ENCODE results near the gene PARD6G. TPM values are rescaled to one million over a fixed set of nuclear protein-coding genes. Genes with fewer than 3 reads are reported as not detected.

PARD6G gene
- total and polyA plus RNA-seq, 9 of the 15 experiments (the other 6 are each of a cell fraction or from before 2014, with no cell fraction given) = 0.03 to 1.2 (median 0.26) TPM

DNA sequence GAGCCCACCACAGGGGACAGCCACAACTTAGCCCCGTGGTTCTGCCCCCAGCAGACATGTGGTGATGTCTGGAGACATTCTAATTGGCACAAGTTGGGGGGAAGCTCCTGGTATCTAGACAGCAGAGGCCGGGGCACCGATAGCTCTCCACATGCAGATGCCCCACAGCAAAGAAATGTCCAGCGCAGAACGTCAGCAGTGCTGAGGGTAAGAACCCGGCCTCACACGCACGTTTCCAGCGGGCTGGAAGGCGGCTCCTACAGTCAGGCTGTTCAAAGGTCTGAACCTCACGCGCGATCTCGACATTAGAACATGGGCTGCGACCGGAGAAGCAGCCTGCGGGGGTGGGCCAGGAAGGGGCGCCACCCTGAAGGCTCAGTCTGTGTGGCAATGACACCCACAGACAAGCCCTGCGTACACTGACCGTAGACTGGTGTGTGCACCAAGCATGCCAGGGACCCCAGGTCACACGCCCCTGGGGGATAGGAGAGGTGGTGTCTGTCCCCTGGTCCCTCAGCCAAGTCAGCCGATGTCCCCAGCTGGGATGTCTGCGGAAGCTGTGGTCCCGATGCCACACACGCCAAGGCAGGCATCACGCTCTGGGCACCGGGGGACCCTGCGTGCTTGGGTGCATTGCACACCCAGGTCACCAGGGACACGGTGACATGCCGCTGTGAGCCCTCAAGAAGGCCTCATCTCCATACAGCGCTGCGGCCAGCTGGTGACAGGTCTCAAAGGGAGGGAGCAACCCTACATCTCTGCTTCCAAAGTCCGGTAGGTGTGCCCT is 66.3 kb downstream of the PARD6G start (continued):
- TF ChIP-seq, protein P1, sequence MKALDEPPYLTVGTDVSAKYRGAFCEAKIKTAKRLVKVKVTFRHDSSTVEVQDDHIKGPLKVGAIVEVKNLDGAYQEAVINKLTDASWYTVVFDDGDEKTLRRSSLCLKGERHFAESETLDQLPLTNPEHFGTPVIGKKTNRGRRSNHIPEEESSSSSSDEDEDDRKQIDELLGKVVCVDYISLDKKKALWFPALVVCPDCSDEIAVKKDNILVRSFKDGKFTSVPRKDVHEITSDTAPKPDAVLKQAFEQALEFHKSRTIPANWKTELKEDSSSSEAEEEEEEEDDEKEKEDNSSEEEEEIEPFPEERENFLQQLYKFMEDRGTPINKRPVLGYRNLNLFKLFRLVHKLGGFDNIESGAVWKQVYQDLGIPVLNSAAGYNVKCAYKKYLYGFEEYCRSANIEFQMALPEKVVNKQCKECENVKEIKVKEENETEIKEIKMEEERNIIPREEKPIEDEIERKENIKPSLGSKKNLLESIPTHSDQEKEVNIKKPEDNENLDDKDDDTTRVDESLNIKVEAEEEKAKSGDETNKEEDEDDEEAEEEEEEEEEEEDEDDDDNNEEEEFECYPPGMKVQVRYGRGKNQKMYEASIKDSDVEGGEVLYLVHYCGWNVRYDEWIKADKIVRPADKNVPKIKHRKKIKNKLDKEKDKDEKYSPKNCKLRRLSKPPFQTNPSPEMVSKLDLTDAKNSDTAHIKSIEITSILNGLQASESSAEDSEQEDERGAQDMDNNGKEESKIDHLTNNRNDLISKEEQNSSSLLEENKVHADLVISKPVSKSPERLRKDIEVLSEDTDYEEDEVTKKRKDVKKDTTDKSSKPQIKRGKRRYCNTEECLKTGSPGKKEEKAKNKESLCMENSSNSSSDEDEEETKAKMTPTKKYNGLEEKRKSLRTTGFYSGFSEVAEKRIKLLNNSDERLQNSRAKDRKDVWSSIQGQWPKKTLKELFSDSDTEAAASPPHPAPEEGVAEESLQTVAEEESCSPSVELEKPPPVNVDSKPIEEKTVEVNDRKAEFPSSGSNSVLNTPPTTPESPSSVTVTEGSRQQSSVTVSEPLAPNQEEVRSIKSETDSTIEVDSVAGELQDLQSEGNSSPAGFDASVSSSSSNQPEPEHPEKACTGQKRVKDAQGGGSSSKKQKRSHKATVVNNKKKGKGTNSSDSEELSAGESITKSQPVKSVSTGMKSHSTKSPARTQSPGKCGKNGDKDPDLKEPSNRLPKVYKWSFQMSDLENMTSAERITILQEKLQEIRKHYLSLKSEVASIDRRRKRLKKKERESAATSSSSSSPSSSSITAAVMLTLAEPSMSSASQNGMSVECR (CRISPR knock-in tag; IDR thresholded peaks at IDR 0.05) = no peak
- TF ChIP-seq CBFB (CRISPR knock-in tag; IDR thresholded peaks at IDR 0.05) = no peak
- TF ChIP-seq DIDO1 (tag; IDR thresholded peaks at IDR 0.05; ENCODE audit: low read depth) = no peak
- no peak for TF ChIP-seq NCOA1 (IDR thresholded peaks at IDR 0.05; ENCODE audit: low read depth)
- TF ChIP-seq ZNF57 (CRISPR knock-in tag; IDR thresholded peaks at IDR 0.05) = no peak
- TF ChIP-seq, protein P2, sequence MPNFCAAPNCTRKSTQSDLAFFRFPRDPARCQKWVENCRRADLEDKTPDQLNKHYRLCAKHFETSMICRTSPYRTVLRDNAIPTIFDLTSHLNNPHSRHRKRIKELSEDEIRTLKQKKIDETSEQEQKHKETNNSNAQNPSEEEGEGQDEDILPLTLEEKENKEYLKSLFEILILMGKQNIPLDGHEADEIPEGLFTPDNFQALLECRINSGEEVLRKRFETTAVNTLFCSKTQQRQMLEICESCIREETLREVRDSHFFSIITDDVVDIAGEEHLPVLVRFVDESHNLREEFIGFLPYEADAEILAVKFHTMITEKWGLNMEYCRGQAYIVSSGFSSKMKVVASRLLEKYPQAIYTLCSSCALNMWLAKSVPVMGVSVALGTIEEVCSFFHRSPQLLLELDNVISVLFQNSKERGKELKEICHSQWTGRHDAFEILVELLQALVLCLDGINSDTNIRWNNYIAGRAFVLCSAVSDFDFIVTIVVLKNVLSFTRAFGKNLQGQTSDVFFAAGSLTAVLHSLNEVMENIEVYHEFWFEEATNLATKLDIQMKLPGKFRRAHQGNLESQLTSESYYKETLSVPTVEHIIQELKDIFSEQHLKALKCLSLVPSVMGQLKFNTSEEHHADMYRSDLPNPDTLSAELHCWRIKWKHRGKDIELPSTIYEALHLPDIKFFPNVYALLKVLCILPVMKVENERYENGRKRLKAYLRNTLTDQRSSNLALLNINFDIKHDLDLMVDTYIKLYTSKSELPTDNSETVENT (CRISPR knock-in tag; IDR thresholded peaks at IDR 0.05) = no peak
- TF ChIP-seq MXI1 (IDR thresholded peaks at IDR 0.05; ENCODE audit: low read depth, low read length) = no peak
- no peak for TF ChIP-seq SMC3 (conservative IDR thresholded peaks at IDR 0.05; ENCODE audit: insufficient read depth, low read depth, low read length)
- TF ChIP-seq, protein P3, sequence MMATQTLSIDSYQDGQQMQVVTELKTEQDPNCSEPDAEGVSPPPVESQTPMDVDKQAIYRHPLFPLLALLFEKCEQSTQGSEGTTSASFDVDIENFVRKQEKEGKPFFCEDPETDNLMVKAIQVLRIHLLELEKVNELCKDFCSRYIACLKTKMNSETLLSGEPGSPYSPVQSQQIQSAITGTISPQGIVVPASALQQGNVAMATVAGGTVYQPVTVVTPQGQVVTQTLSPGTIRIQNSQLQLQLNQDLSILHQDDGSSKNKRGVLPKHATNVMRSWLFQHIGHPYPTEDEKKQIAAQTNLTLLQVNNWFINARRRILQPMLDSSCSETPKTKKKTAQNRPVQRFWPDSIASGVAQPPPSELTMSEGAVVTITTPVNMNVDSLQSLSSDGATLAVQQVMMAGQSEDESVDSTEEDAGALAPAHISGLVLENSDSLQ (IDR thresholded peaks at IDR 0.05) = no peak
